Heart right ventricle (tissue), 16 donors: ENCODE results near the gene ZNF227. TPM values are rescaled to one million over a fixed set of nuclear protein-coding genes. Genes with fewer than 3 reads are reported as not detected.

Experiments used
- ATAC-seq, 8 donors: fragments of 200-7000 bp; cut with Tn5 transposase; one replicate each; pipeline ENCODE4 v1.9.1; 2020; ENCODE audit warnings: mild to moderate bottlenecking in 8 of 8, moderate library complexity in 8 of 8, moderate number of reproducible peaks in 1 of 8
- DNase-seq, 2 donors: peaks; one replicate each; pipeline ENCODE4 v3.0.0-alpha.2; 2020
- H3K27ac ChIP-seq, 10 donors: fragments of 200-600 bp; sonication (generic) in 2 of 10; one replicate each; pipeline versions ENCODE4 v1.5.0 to v1.8.0; 2020 to 2022; ENCODE audit warnings: mild to moderate bottlenecking in 3 of 10
- H3K27me3 ChIP-seq, 7 donors: fragments of 200-600 bp; one replicate each; pipeline ENCODE4 v1.8.0; 2021 to 2022; ENCODE audit warnings: mild to moderate bottlenecking in 2 of 7
- H3K36me3 ChIP-seq, 9 donors: fragments of 200-600 bp; sonication (generic) in 1 of 9; one replicate each; pipeline versions ENCODE4 v1.5.0 to v1.8.0; 2020 to 2022; ENCODE audit warnings: mild to moderate bottlenecking in 2 of 9
- H3K4me1 ChIP-seq, 9 donors: fragments of 200-600 bp; sonication (generic) in 1 of 9; one replicate each; pipeline versions ENCODE4 v1.5.0 to v1.8.0; 2020 to 2022; ENCODE audit warnings: mild to moderate bottlenecking in 4 of 9
- H3K4me3 ChIP-seq, 10 donors: fragments of 200-600 bp; sonication (generic) in 2 of 10; one replicate each; pipeline versions ENCODE4 v1.5.0 to v1.8.0; 2020 to 2022; ENCODE audit warnings: mild to moderate bottlenecking in 7 of 10, moderate library complexity in 2 of 10
- H3K9me3 ChIP-seq, 11 donors: fragments of 200-600 bp in 10 of 11; sonication (generic) in 2 of 11; one replicate each; pipeline versions ENCODE4 v1.5.0 to v1.8.0; 2013 to 2022; ENCODE audit warnings: mild to moderate bottlenecking in 2 of 11, control low read depth in 1 of 11, moderate library complexity in 1 of 11
- WGBS, 2 donors: extraction: QIAGEN DNeasy Blood & Tissue Kit; methylation state at CpG; one replicate each; pipeline ENCODE4 v1.1.7; 2013; ENCODE audit warnings: inconsistent platforms in 1 of 2; 5-methylcytosine and 5-hydroxymethylcytosine counted together
- intact Hi-C, 10 donors: fragments of 100-400 bp; cut with DNase I; formaldehyde crosslinking; loops; one replicate each; pipeline versions ENCODE4 v1.11.1 to v1.14.2; 2022
- polyA plus RNA-seq, 2 donors: library from polyadenylated mRNA; stranded (reverse); fragments of 200-250 nt; gene quantifications; one replicate each; pipeline ENCODE4 v1.2.3, GENCODE V29; 2013
- total RNA-seq, 10 donors: library from RNA; stranded (reverse); fragmentation: NEBNext Ultra II Directional in 3 of 10; extraction: Animal tissue kit (Norgen Biotek cat#: 25700) in 3 of 10; gene quantifications; one replicate each; pipeline versions ENCODE4 v1.2.1 to v1.2.4, GENCODE V29; 2021 to 2023
- TF ChIP-seq, protein P1 (sequence below), 9 donors: fragments of 200-600 bp; sonication (generic) in 2 of 9; IDR thresholded peaks; one replicate each; pipeline versions ENCODE4 v1.5.0 to v1.8.0; 2021 to 2022; ENCODE audit warnings: antibody characterized with exemption in 9 of 9, mild to moderate bottlenecking in 5 of 9, moderate library complexity in 1 of 9
- donor health status: Arrhythmogenic right ventricular cardiomyopathy.
- donor health status: ischemic (EF 13 %, LVEDD 7.1; RV severe dilation, severe dysfunction).
- donor health status: healthy with polysubstance abuse.
- donor health status: DM: no; HTN: yes; CAD: no.
- donor health status: DM: no; HTN: no; CAD: no.
- donor health status: ischemic (EF 25% LVEDD 6.9; RV normal size, moderate dysfunction).
- donor health status: ischemic (EF 25% LVEDD 5.7; RV mildly dilated, moderate dysfunction).
- donor health status: healthy.
- donor health status: DM: yes; HTN: yes; CAD: no.
- donor health status: Ischemic cardiomyopathy.
- donor health status: ischemic (EF 35%, LVEDD 5.7; RV mildly dilated, moderate dysfunction).
- donor health status: nonischemic (EF 11% LVEDD 7.7; RV severe dilation, severe dysfunction).
- donor health status: DM: yes; HTN: yes; CAD: no.
- donor health status: PGD.
- donor health status: ischemic (EF 29% LVEDD 5.4; RV normal size, mild dysfunction).
- donor health status: nonischemic (EF 23%, LVEDD 6.1; RV moderate dilation, normal function).

Gene ZNF227
- total and polyA plus RNA-seq, 12 donors = 4.0 to 18.1 (median 12.5) TPM

DNA sequence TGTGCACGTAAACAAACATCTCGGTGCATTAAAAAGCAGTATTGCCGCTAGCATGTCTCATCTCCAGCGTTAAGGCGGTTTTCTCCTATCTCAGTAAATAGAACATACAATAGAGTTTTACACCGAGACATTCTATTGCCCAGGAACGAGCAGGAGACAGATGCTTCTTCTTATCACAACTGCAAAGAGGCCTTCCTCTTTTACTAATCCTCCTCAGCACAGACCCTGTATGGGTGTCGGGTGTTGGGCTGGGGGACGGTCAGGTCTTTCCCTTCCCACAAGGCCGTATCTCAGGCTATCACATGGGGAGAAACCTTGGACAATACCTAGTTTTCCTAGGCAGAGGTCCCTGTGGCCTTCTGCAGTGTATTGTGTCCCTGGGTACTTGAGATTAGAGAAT is 68.6 kb downstream of the ZNF227 start:
- Histone ChIP-seq H3K36me3 (peaks cover 0 to 24% (median 0%) of the 10 kb centered on the region in 9 donors), H3K4me3 (no peak overlapping the region), H3K9me3 (peaks cover 0 to 100% (median 30%) of the 10 kb centered on the region in 11 donors), H3K4me1 (no peaks in the 10 kb centered on the region), H3K27ac (no peak overlapping the region), H3K27me3 (no peaks in the 10 kb centered on the region)
- WGBS, 2 donors = 92 to 95% methylated on average over 10 of the region's 10 CpGs
- TF ChIP-seq, protein P1, sequence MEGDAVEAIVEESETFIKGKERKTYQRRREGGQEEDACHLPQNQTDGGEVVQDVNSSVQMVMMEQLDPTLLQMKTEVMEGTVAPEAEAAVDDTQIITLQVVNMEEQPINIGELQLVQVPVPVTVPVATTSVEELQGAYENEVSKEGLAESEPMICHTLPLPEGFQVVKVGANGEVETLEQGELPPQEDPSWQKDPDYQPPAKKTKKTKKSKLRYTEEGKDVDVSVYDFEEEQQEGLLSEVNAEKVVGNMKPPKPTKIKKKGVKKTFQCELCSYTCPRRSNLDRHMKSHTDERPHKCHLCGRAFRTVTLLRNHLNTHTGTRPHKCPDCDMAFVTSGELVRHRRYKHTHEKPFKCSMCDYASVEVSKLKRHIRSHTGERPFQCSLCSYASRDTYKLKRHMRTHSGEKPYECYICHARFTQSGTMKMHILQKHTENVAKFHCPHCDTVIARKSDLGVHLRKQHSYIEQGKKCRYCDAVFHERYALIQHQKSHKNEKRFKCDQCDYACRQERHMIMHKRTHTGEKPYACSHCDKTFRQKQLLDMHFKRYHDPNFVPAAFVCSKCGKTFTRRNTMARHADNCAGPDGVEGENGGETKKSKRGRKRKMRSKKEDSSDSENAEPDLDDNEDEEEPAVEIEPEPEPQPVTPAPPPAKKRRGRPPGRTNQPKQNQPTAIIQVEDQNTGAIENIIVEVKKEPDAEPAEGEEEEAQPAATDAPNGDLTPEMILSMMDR (IDR thresholded peaks at IDR 0.05) = no peak
- DNase-seq (no peak), ATAC-seq (no peak)
- intact Hi-C loops = no loop called here

GRCh38 chr19:44282846-44283245 is 70.5 kb downstream of the ZNF227 start:
- Histone ChIP-seq H3K27me3 (no peaks in the 10 kb centered on the region), H3K4me1 (no peaks in the 10 kb centered on the region), H3K4me3 (no peak overlapping the region), H3K9me3 (peaks cover 0 to 100% (median 42%) of the 10 kb centered on the region in 11 donors), H3K27ac (no peak overlapping the region), H3K36me3 (peaks cover 0 to 35% (median 14%) of the 10 kb centered on the region in 9 donors)
- ATAC-seq (no peak), DNase-seq (no peak)
- intact Hi-C loops = no loop called here
- WGBS, 2 donors = 94 to 96% methylated on average over 3 of the region's 3 CpGs
- TF ChIP-seq, protein P1 (IDR thresholded peaks at IDR 0.05) = no peak

DNA sequence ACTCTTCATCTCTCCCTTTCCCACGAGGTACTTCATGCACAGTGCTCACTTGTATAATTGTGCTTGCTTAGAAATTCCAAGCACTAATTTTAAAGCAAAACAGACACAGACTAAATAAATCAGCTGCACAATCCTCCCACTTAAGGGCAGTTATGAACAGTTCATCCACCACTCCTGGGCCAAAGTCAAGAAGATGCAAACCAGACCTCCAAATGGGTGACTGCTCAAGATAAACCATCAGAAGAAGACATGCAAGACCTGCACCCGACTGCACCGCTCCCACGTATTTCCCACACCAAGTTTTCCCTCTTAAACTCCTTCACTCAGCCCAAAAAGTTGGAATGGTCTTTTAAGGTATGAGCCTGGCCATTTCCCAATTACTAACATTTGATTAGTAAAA is 72.6 kb downstream of the ZNF227 start:
- WGBS, 2 donors = 77 to 85% methylated on average over 4 of the region's 4 CpGs
- Histone ChIP-seq H3K36me3 (peaks cover 0 to 53% (median 35%) of the 10 kb centered on the region in 9 donors), H3K27ac (no peak overlapping the region), H3K27me3 (no peaks in the 10 kb centered on the region), H3K4me3 (no peak overlapping the region), H3K4me1 (no peaks in the 10 kb centered on the region), H3K9me3 (peaks cover 0 to 100% (median 51%) of the 10 kb centered on the region in 11 donors)
- DNase-seq (no peak), ATAC-seq (no peak)
- TF ChIP-seq, protein P1 (IDR thresholded peaks at IDR 0.05) = no peak
- intact Hi-C loops = no loop called here

Other genes starting within 250 kb of the ZNF227 start
- gene ZNF155, start 228.3 kb upstream of the ZNF227 start, total RNA-seq = 1 to 10 TPM; 1.5 to 7.8 (median 6.9) TPM
- gene ZNF155, start 228.3 kb upstream of the ZNF227 start, polyA plus RNA-seq = 1 to 10 TPM; 4.3 to 9.1 TPM
- 1 to 10 TPM; 1.6 to 4.3 (median 3.4) TPM for gene ZNF230, start 209.6 kb upstream of the ZNF227 start, total RNA-seq
- gene ZNF230, start 209.6 kb upstream of the ZNF227 start, polyA plus RNA-seq = 1 to 10 TPM; 1.4 to 2.3 TPM
- 1 to 10 TPM; 2.1 to 5.1 (median 3.6) TPM for gene ZNF222, start 187.2 kb upstream of the ZNF227 start, total RNA-seq
- gene ZNF222, start 187.2 kb upstream of the ZNF227 start, polyA plus RNA-seq = 1 to 10 TPM; 4.2 to 5.8 TPM
- gene ZNF223, start 160.5 kb upstream of the ZNF227 start, total RNA-seq = 1 to 10 TPM; 2.3 to 5.4 (median 3.2) TPM
- gene ZNF223, start 160.5 kb upstream of the ZNF227 start, polyA plus RNA-seq = 1 to 10 TPM; 2.8 to 4.8 TPM
- 1 to 10 TPM; 1.2 to 2.6 (median 1.8) TPM for gene ZNF284, start 140.4 kb upstream of the ZNF227 start, total RNA-seq
- gene ZNF284, start 140.4 kb upstream of the ZNF227 start, polyA plus RNA-seq = 1 to 10 TPM in 1 of 2 donors, under 1 TPM in 1; 0.65 to 1.8 TPM
- gene ZNF224, start 118.2 kb upstream of the ZNF227 start, total RNA-seq = 10 to 100 TPM in 8 of 10 donors, 1 to 10 TPM in 2; 8.1 to 16.0 (median 13.3) TPM
- 10 to 100 TPM in 1 of 2 donors, 1 to 10 TPM in 1; 5.1 to 27.8 TPM for gene ZNF224, start 118.2 kb upstream of the ZNF227 start, polyA plus RNA-seq
- gene ZNF225, start 99.1 kb upstream of the ZNF227 start, total RNA-seq = 1 to 10 TPM; 2.3 to 5.0 (median 3.2) TPM
- 1 to 10 TPM; 1.2 to 2.0 TPM for gene ZNF225, start 99.1 kb upstream of the ZNF227 start, polyA plus RNA-seq
- 10 to 100 TPM in 3 of 10 donors, 1 to 10 TPM in 7; 8.0 to 13.4 (median 9.0) TPM for gene ZNF234, start 71.0 kb upstream of the ZNF227 start, total RNA-seq
- gene ZNF234, start 71.0 kb upstream of the ZNF227 start, polyA plus RNA-seq = 1 to 10 TPM; 2.2 to 6.4 TPM
- gene ZNF226, start 47.4 kb upstream of the ZNF227 start, total RNA-seq = 10 to 100 TPM; 17.0 to 30.6 (median 22.6) TPM
- 10 to 100 TPM; 14.6 to 15.8 TPM for gene ZNF226, start 47.4 kb upstream of the ZNF227 start, polyA plus RNA-seq
- gene ZNF233, start 47.4 kb downstream of the ZNF227 start, total RNA-seq = 10 to 100 TPM in 1 of 10 donors, 1 to 10 TPM in 9; 4.9 to 10.2 (median 6.8) TPM
- 1 to 10 TPM in 1 of 2 donors, under 1 TPM in 1; 0.67 to 6.0 TPM for gene ZNF233, start 47.4 kb downstream of the ZNF227 start, polyA plus RNA-seq
- 1 to 10 TPM; 2.4 to 5.1 (median 3.6) TPM for gene ZNF235, start 92.5 kb downstream of the ZNF227 start, total RNA-seq
- gene ZNF235, start 92.5 kb downstream of the ZNF227 start, polyA plus RNA-seq = 1 to 10 TPM; 1.2 to 6.4 TPM
- gene ZNF112, start 144.1 kb downstream of the ZNF227 start, total RNA-seq = 1 to 10 TPM; 2.6 to 6.4 (median 5.0) TPM
- 1 to 10 TPM; 1.5 to 1.6 TPM for gene ZNF112, start 144.1 kb downstream of the ZNF227 start, polyA plus RNA-seq
- gene ZNF285, start 189.1 kb downstream of the ZNF227 start, total RNA-seq = 1 to 10 TPM; 3.3 to 5.0 (median 3.8) TPM
- 1 to 10 TPM; 2.0 to 4.5 TPM for gene ZNF285, start 189.1 kb downstream of the ZNF227 start, polyA plus RNA-seq
- 10 to 100 TPM in 1 of 10 donors, 1 to 10 TPM in 9; 5.4 to 11.4 (median 6.9) TPM for gene ZNF229, start 235.9 kb downstream of the ZNF227 start, total RNA-seq
- gene ZNF229, start 235.9 kb downstream of the ZNF227 start, polyA plus RNA-seq = 1 to 10 TPM; 2.4 to 2.6 TPM